Stomach (tissue), 4 donors: ENCODE results near the gene USP10.

Source experiments
- CTCF ChIP-seq, 7 experiments: fragments of 450-650 bp in 4 of 7; fragments of 200-600 bp in 3 of 7; sonication (generic) in 3 of 7; IDR thresholded peaks; one replicate each; pipeline ENCODE4 v1.5.1; 2016 to 2019; ENCODE audit warnings: antibody characterized with exemption in 7 of 7, control low read depth in 2 of 7, mild to moderate bottlenecking in 1 of 7
- EP300 ChIP-seq: sonication (generic); formaldehyde crosslinking; IDR thresholded peaks from one replicate; pipeline ENCODE4 v1.6.1; 2017; ENCODE audit warnings: antibody characterized with exemption

GRCh38 chr16:84735849-84736586 is 36.2 kb downstream of the USP10 start:
- TF ChIP-seq EP300 (no peak), CTCF (IDR thresholded peaks at IDR 0.05) (no peak)
